ENCODE data around the gene SPATA9.

The SPATA9 gene

DNA sequence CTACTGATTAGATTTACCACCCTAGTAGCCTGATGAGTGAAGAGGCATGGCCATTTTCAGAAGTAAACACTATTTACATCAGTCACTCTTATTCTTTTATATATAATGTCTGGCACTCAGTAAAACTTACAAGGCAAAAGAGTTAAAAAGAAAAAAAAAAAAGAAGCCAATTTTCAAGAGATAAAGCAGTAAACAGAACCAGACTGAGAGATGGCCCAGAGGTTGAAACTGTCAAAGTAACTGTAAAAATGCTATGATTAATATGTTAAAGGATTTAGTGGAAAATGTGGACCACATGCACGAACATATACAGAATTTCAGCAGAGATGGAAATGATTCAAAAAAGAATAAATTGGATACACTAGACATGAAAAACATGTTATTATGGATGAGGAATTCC, 69.3 kb downstream of the SPATA9 start:
- no peak for DNase-seq

DNA sequence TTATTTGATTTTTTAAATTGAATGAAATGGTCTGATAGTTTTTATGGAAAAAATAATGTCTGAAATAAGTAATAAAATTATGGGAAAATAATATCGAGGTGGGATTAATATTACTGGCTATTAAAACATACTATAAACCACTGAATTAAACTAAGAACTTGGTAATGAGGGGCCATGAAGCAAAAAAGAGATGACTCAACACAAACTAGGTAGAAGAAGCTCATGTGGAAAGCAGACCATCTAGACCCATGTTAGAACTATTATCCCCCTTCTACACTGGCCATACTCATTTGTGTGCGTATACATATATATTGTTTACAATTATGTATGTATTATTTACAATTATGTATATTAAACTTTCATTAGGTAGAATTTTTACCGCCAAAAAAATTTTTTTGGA, 71.4 kb downstream of the SPATA9 start:
- DNase-seq: no peak

DNA sequence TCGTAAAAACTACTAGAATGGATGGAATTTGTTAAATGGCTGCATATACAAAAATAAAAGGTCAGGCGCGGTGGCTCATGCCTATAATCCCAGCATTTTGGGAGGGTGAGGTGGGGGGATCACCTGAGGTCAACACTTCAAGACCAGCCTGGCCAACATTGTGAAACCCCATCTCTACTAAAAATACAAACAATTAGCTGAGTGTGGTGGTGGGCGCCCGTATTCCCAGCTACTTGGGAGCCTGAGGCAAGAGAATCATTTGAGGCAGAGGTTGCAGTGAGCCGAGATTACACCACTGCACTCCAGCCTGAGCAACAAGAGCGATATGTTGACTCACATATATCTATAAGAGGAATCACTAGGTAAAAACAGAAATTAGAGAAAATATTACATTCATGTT, 72.2 kb downstream of the SPATA9 start:
- DNase-seq: no peak

DNA sequence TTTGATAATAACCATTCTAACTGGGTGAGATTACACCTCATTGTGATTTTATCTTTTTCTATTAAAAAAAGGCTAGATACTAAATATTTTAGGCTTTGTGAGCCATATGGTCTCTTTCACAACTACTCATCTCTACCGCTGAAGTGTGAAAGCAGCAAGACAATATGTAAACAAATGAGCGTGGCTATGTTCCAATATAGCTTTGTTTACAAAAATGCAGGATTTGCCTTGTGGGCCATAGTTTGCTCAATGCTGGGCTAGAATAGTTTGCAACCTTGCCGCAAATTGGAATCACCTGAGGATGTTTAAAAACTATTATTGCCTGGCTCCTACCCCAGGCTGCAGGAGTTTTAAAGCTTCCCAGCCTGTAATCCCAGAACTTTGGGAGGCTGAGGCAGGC, 73.1 kb downstream of the SPATA9 start:
- DNase-seq: no peak

Data from MV-4-11 (cell line).